Smooth muscle cell of the umbilical artery (primary cell): ENCODE results near the gene AADAC. TPM values are rescaled to one million over a fixed set of nuclear protein-coding genes. Genes with fewer than 3 reads are reported as not detected.

Source experiments
- total RNA-seq: library from RNA; depleted of rRNA; stranded (reverse); fragments of >200 nt; gene quantifications from 2 replicates; pipeline ENCODE4 v1.2.3, GENCODE V29; 2014

The AADAC gene, protein sequence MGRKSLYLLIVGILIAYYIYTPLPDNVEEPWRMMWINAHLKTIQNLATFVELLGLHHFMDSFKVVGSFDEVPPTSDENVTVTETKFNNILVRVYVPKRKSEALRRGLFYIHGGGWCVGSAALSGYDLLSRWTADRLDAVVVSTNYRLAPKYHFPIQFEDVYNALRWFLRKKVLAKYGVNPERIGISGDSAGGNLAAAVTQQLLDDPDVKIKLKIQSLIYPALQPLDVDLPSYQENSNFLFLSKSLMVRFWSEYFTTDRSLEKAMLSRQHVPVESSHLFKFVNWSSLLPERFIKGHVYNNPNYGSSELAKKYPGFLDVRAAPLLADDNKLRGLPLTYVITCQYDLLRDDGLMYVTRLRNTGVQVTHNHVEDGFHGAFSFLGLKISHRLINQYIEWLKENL
- total RNA-seq, result 0.09 and 1.2 TPM in 2 replicates

DNA sequence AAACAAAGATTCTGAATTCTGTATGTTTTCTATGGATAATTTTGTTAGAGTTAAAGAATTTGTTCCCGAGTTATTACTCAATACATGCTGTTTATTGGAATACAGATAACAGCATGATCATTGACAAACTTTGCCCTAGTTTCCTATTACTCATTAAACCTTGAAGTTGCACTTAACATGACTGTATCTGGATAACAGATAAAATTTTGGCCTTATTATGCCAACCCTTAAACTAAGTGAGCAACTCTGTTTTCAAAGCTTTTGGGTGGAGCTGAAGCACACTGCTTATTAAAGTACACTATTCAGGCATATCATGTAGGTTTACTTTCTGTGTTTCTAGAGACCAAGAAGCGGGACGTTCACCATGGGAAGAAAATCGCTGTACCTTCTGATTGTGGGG lies at the start of gene AADAC:
Gene AADAC, plus strand, starts transcription at position 318 of the 400 bp plus-strand sequence. Its CDS starts 47 bp downstream, at position 365.

DNA sequence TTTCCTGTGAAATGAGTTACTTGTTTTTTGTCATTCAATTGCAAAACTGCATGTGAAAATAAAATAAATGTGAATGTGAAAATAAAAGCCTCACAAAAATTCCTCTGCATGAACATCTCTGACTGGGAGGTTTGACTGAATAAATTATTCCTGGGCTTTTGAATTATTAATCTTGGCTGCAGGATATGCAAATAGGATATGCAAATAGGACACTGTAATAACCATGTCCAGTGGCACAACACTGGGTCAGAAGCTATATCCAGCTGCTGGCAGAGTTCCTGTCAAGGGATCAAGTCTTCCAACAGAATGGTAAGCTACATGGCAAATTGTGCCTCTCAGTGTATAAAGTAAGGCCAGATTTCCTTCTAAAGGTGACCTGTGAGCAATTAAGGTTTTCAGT lies 59.5 kb downstream of the AADAC start, which contains the start of gene SUCNR1:
Gene SUCNR1, plus strand, starts transcription at position 246 of the 400 bp plus-strand sequence. CDS start 6,250 bp downstream, outside the sequence.

Other genes starting within 250 kb of the AADAC start
- not detected in 2 replicates for gene AADACL2, start 80.2 kb upstream of the AADAC start, total RNA-seq
- not detected in 2 replicates for gene SUCNR1, start 59.5 kb downstream of the AADAC start, total RNA-seq